HEK293 (cell line): Measurements from ENCODE around the gene GATA1.

Experiments used
- GLI2 ChIP-seq: fragments of 450-650 bp; formaldehyde crosslinking; IDR thresholded peaks from 2 replicates; pipeline ENCODE4; 2017; ENCODE audit warnings: missing biosample characterization, missing genetic modification characterization, low read depth, borderline replicate concordance
- RBAK ChIP-seq: fragments of 450-650 bp; formaldehyde crosslinking; IDR thresholded peaks from 2 replicates; pipeline ENCODE4 v1.5.1; 2016; ENCODE audit warnings: missing biosample characterization, missing genetic modification characterization
- ZEB2 ChIP-seq: fragments of 450-650 bp; formaldehyde crosslinking; IDR thresholded peaks from 2 replicates; pipeline ENCODE4 v1.5.1; 2016; ENCODE audit warnings: missing biosample characterization, missing genetic modification characterization
- ZNF513 ChIP-seq: fragments of 450-650 bp; IDR thresholded peaks from 2 replicates; pipeline ENCODE4 v1.5.1; 2018; ENCODE audit warnings: missing biosample characterization, missing genetic modification characterization
- ZNF600 ChIP-seq: fragments of 450-650 bp; formaldehyde crosslinking; IDR thresholded peaks from 2 replicates; pipeline ENCODE4 v1.5.1; 2016; ENCODE audit warnings: missing biosample characterization, missing genetic modification characterization
- ZNF707 ChIP-seq: fragments of 450-650 bp; formaldehyde crosslinking; IDR thresholded peaks from 2 replicates; pipeline ENCODE4 v1.5.1; 2016; ENCODE audit warnings: missing biosample characterization, missing genetic modification characterization
- ZSCAN18 ChIP-seq: fragments of 450-650 bp; formaldehyde crosslinking; IDR thresholded peaks from 2 replicates; pipeline ENCODE4 v1.5.1; 2016; ENCODE audit warnings: missing biosample characterization, missing genetic modification characterization
- TF ChIP-seq, protein P1 (sequence below): fragments of 450-650 bp; formaldehyde crosslinking; IDR thresholded peaks from 2 replicates; pipeline ENCODE4 v1.5.1; 2016; ENCODE audit warnings: missing biosample characterization, missing genetic modification characterization
- TF ChIP-seq, protein P2 (sequence below): fragments of 450-650 bp; formaldehyde crosslinking; IDR thresholded peaks from 2 replicates; pipeline ENCODE4 v1.5.1; 2016; ENCODE audit warnings: missing biosample characterization, missing genetic modification characterization
- TF ChIP-seq, protein P3 (sequence below): fragments of 450-650 bp; formaldehyde crosslinking; IDR thresholded peaks from 2 replicates; pipeline ENCODE4 v1.5.1; 2017; ENCODE audit warnings: missing biosample characterization, missing genetic modification characterization

DNA sequence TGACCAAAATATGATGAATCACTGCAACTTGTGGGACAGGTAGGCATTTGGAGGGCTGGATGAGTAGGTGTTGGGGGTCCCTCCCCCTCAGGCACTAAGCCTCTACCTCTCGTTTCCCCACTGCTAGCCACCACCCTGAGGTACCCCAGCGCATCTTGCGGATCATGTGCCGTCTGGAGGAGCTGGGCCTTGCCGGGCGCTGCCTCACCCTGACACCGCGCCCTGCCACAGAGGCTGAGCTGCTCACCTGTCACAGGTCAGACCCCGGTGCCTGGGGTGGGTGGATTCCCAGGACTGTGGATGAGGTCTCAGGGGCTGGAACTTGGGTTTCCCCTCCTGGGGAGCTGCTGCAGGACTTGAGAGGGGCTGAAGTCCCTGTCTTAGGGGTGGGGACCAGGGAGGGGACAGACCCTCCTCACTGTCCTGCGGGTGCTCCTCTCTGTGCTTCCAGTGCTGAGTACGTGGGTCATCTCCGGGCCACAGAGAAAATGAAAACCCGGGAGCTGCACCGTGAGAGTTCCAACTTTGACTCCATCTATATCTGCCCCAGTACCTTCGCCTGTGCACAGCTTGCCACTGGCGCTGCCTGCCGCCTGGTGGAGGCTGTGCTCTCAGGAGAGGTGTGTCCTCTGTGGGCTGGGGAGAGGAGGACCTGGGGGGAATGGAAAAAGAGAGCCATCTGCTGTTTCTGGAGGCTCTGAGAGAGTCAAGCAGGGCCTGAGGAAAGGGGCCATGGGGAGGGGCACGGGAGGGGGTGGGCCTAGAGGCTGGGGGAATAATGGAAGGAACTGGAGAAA is 29.8 kb downstream of the GATA1 start:
- TF ChIP-seq, protein P1, sequence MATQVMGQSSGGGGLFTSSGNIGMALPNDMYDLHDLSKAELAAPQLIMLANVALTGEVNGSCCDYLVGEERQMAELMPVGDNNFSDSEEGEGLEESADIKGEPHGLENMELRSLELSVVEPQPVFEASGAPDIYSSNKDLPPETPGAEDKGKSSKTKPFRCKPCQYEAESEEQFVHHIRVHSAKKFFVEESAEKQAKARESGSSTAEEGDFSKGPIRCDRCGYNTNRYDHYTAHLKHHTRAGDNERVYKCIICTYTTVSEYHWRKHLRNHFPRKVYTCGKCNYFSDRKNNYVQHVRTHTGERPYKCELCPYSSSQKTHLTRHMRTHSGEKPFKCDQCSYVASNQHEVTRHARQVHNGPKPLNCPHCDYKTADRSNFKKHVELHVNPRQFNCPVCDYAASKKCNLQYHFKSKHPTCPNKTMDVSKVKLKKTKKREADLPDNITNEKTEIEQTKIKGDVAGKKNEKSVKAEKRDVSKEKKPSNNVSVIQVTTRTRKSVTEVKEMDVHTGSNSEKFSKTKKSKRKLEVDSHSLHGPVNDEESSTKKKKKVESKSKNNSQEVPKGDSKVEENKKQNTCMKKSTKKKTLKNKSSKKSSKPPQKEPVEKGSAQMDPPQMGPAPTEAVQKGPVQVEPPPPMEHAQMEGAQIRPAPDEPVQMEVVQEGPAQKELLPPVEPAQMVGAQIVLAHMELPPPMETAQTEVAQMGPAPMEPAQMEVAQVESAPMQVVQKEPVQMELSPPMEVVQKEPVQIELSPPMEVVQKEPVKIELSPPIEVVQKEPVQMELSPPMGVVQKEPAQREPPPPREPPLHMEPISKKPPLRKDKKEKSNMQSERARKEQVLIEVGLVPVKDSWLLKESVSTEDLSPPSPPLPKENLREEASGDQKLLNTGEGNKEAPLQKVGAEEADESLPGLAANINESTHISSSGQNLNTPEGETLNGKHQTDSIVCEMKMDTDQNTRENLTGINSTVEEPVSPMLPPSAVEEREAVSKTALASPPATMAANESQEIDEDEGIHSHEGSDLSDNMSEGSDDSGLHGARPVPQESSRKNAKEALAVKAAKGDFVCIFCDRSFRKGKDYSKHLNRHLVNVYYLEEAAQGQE (tag by site-specific recombination), result no peak
- TF ChIP-seq GLI2 (tag by site-specific recombination) (no peak), ZSCAN18 (tag by site-specific recombination) (no peak), RBAK (tag by site-specific recombination) (no peak), ZNF513 (tag by site-specific recombination) (no peak), ZEB2 (tag by site-specific recombination) (no peak), ZNF707 (no peak), ZNF600 (tag by site-specific recombination) (no peak)
- TF ChIP-seq, protein P2, sequence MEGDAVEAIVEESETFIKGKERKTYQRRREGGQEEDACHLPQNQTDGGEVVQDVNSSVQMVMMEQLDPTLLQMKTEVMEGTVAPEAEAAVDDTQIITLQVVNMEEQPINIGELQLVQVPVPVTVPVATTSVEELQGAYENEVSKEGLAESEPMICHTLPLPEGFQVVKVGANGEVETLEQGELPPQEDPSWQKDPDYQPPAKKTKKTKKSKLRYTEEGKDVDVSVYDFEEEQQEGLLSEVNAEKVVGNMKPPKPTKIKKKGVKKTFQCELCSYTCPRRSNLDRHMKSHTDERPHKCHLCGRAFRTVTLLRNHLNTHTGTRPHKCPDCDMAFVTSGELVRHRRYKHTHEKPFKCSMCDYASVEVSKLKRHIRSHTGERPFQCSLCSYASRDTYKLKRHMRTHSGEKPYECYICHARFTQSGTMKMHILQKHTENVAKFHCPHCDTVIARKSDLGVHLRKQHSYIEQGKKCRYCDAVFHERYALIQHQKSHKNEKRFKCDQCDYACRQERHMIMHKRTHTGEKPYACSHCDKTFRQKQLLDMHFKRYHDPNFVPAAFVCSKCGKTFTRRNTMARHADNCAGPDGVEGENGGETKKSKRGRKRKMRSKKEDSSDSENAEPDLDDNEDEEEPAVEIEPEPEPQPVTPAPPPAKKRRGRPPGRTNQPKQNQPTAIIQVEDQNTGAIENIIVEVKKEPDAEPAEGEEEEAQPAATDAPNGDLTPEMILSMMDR, result no peak
- TF ChIP-seq, protein P3, sequence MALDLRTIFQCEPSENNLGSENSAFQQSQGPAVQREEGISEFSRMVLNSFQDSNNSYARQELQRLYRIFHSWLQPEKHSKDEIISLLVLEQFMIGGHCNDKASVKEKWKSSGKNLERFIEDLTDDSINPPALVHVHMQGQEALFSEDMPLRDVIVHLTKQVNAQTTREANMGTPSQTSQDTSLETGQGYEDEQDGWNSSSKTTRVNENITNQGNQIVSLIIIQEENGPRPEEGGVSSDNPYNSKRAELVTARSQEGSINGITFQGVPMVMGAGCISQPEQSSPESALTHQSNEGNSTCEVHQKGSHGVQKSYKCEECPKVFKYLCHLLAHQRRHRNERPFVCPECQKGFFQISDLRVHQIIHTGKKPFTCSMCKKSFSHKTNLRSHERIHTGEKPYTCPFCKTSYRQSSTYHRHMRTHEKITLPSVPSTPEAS (tag by site-specific recombination), result no peak
